ENCODE results near the gene RTL5. TPM values are rescaled to one million over a fixed set of nuclear protein-coding genes. Genes with fewer than 3 reads are reported as not detected.
A peak's percentile ranks its signal among the peaks of the same experiment; 100 is the strongest.

Gene RTL5
- total RNA-seq, 1 donor from 2014 or later, result 3.1 TPM

GRCh38 chrX:72130156-72130761 lies 1.5 kb downstream of the RTL5 start:
- Histone ChIP-seq H3K9ac (ENCODE audit: low read depth in 1 of 3, low read length in 3 of 3) (no peak overlapping the region), H3K9me3 (ENCODE audit: control insufficient read depth in 3 of 3, low read length in 3 of 3) (no peaks in the 10 kb centered on the region), H3K27me3 (ENCODE audit: control insufficient read depth in 3 of 3, insufficient read depth in 3 of 3, low read length in 3 of 3) (peaks cover 0 to 17% (median 4%) of the 10 kb centered on the region in 3 donors), H3K4me1 (ENCODE audit: control insufficient read depth in 3 of 3, insufficient read depth in 3 of 3, low read length in 3 of 3) (peaks cover 11 to 18% (median 17%) of the 10 kb centered on the region in 3 donors), H3K36me3 (ENCODE audit: control insufficient read depth in 3 of 3, insufficient read depth in 3 of 3, low read length in 3 of 3) (no peaks in the 10 kb centered on the region), H3K27ac (ENCODE audit: low read depth, low read length) (no peak overlapping the region), H3K4me3 (ENCODE audit: low read length in 3 of 3) (no peak overlapping the region)

DNA sequence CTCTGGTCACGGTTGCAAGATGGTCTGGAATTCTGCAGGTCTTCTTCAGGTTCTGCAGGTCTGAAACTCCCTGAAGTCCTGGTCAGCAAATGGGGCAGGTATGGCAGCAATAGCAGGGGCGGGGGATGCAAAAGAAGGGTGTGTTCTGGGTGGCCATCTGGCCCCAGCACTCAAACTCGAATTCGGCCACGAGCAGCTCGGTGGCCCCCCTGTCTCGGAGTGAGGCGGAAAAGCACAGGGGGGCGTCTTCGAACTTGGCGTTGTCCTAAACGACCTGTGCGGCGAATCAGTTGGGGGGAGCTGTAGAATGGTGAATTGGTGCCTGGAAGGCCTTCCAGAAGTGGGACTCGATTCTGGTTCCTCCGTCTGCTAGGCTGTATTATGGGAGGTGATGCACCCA lies 2.1 kb downstream of the RTL5 start:
- Histone ChIP-seq H3K4me1 (ENCODE audit: control insufficient read depth in 3 of 3, insufficient read depth in 3 of 3, low read length in 3 of 3) (peaks cover 14 to 22% (median 21%) of the 10 kb centered on the region in 3 donors), H3K27me3 (ENCODE audit: control insufficient read depth in 3 of 3, insufficient read depth in 3 of 3, low read length in 3 of 3) (peaks cover 0 to 17% (median 4%) of the 10 kb centered on the region in 3 donors), H3K36me3 (ENCODE audit: control insufficient read depth in 3 of 3, insufficient read depth in 3 of 3, low read length in 3 of 3) (no peaks in the 10 kb centered on the region)

GRCh38 chrX:72128881-72129280 lies 2.8 kb downstream of the RTL5 start:
- Histone ChIP-seq H3K27ac (ENCODE audit: low read depth, low read length) (no peak overlapping the region), H3K36me3 (ENCODE audit: control insufficient read depth in 3 of 3, insufficient read depth in 3 of 3, low read length in 3 of 3) (no peaks in the 10 kb centered on the region), H3K4me1 (ENCODE audit: control insufficient read depth in 3 of 3, insufficient read depth in 3 of 3, low read length in 3 of 3) (peaks cover 18 to 27% (median 26%) of the 10 kb centered on the region in 3 donors), H3K4me3 (ENCODE audit: low read length in 3 of 3) (no peak overlapping the region), H3K9me3 (ENCODE audit: control insufficient read depth in 3 of 3, low read length in 3 of 3) (no peaks in the 10 kb centered on the region), H3K9ac (ENCODE audit: low read depth in 1 of 3, low read length in 3 of 3) (no peak overlapping the region), H3K27me3 (ENCODE audit: control insufficient read depth in 3 of 3, insufficient read depth in 3 of 3, low read length in 3 of 3) (peaks cover 0 to 20% (median 4%) of the 10 kb centered on the region in 3 donors)

More for the DNA sequence above, 2.1 kb downstream of the RTL5 start:
- H3K4me3 ChIP-seq (ENCODE audit: low read length in 3 of 3), result no peak overlapping the region
- H3K27ac ChIP-seq (ENCODE audit: low read depth, low read length), result no peak overlapping the region
- no peaks in the 10 kb centered on the region for H3K9me3 ChIP-seq (ENCODE audit: control insufficient read depth in 3 of 3, low read length in 3 of 3)
- H3K9ac ChIP-seq (ENCODE audit: low read depth in 1 of 3, low read length in 3 of 3), result no peak overlapping the region

DNA sequence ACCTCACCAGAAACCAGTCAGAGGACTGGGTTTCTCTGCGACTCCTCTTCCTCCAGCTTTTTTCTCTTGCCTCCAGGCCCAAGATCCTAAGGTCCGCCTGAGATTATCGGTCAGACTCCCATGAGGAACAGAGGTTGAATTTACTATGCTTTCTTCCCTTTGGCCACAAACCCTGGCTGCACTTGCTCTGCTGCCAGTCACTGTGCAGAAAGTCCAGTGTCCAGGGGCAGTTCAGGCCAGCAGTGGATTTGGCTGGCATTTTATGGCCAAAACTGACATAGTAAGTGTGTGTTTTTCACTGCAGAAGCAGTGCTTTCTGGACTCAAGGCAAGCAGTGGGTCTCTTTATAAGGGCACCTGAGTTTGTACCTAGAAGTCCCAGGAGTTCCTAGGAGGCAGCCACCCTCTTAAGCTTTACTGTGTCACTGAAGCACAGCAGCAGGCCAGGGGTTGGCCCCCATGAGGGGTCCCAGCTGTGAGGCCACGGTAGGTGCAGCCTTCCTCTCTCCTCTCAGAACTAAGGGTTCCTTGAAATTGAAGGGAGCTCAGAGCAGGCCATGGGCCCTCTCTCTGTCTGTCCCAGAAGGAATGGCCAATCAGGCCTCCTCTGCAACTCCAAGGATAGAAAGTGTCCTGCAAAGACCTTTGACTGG lies 3.4 kb downstream of the RTL5 start:
- H3K4me1 ChIP-seq (ENCODE audit: control insufficient read depth in 3 of 3, insufficient read depth in 3 of 3, low read length in 3 of 3), result peaks cover 23 to 32% (median 28%) of the 10 kb centered on the region in 3 donors

GRCh38 chrX:72127332-72127731 lies 4.4 kb downstream of the RTL5 start:
- Histone ChIP-seq H3K4me1 (ENCODE audit: control insufficient read depth in 3 of 3, insufficient read depth in 3 of 3, low read length in 3 of 3) (peaks cover 31 to 38% (median 36%) of the 10 kb centered on the region in 3 donors), H3K9ac (ENCODE audit: low read depth in 1 of 3, low read length in 3 of 3) (no peak overlapping the region), H3K4me3 (ENCODE audit: low read length in 3 of 3) (no peak overlapping the region), H3K36me3 (ENCODE audit: control insufficient read depth in 3 of 3, insufficient read depth in 3 of 3, low read length in 3 of 3) (no peaks in the 10 kb centered on the region), H3K27me3 (ENCODE audit: control insufficient read depth in 3 of 3, insufficient read depth in 3 of 3, low read length in 3 of 3) (peaks cover 0 to 14% (median 0%) of the 10 kb centered on the region in 3 donors), H3K27ac (ENCODE audit: low read depth, low read length) (no peak overlapping the region), H3K9me3 (ENCODE audit: control insufficient read depth in 3 of 3, low read length in 3 of 3) (no peaks in the 10 kb centered on the region)

More for the DNA sequence above, 3.4 kb downstream of the RTL5 start:
- H3K9me3 ChIP-seq (ENCODE audit: control insufficient read depth in 3 of 3, low read length in 3 of 3), result no peaks in the 10 kb centered on the region
- peaks cover 0 to 20% (median 4%) of the 10 kb centered on the region in 3 donors for H3K27me3 ChIP-seq (ENCODE audit: control insufficient read depth in 3 of 3, insufficient read depth in 3 of 3, low read length in 3 of 3)
- H3K36me3 ChIP-seq (ENCODE audit: control insufficient read depth in 3 of 3, insufficient read depth in 3 of 3, low read length in 3 of 3), result no peaks in the 10 kb centered on the region
- no peak overlapping the region for H3K9ac ChIP-seq (ENCODE audit: low read depth in 1 of 3, low read length in 3 of 3)
- no peak overlapping the region for H3K27ac ChIP-seq (ENCODE audit: low read depth, low read length)
- no peak overlapping the region for H3K4me3 ChIP-seq (ENCODE audit: low read length in 3 of 3)

DNA sequence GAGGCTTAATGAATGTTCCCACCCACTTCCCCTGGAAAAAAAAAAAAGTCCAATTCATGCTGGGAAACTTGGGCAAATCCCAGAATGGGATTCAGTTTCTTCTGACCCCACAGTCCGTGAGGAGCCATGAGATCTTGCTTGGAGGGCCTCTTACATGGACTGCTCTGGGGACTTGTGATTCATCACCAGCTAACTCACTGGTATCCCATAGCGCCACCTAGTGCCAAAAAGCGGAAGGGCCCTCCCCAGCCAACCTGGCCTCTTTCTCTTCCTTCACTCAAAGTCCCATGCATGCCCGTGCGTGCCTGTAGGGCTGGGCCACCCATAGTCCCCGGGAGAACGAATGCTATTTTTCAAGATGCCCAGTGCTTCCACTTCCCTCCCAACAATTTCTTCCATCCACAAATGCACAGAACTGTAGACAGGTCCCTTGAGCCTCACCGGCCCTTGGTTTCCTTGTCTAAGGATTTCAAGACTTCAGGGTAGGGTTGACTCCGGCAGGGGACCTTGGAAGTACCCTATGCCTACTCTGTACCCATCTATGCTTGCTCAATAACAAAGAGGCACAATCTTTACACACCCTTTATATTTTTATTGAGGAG lies 5.1 kb downstream of the RTL5 start:
- H3K27me3 ChIP-seq (ENCODE audit: control insufficient read depth in 3 of 3, insufficient read depth in 3 of 3, low read length in 3 of 3), result peaks cover 0 to 9% (median 0%) of the 10 kb centered on the region in 3 donors
- H3K9me3 ChIP-seq (ENCODE audit: control insufficient read depth in 3 of 3, low read length in 3 of 3), result no peaks in the 10 kb centered on the region
- peaks cover 31 to 36% (median 35%) of the 10 kb centered on the region in 3 donors for H3K4me1 ChIP-seq (ENCODE audit: control insufficient read depth in 3 of 3, insufficient read depth in 3 of 3, low read length in 3 of 3)
- H3K4me3 ChIP-seq (ENCODE audit: low read length in 3 of 3), result no peak overlapping the region
- H3K9ac ChIP-seq (ENCODE audit: low read depth in 1 of 3, low read length in 3 of 3), result no peak overlapping the region
- H3K27ac ChIP-seq (ENCODE audit: low read depth, low read length), result no peak overlapping the region
- no peaks in the 10 kb centered on the region for H3K36me3 ChIP-seq (ENCODE audit: control insufficient read depth in 3 of 3, insufficient read depth in 3 of 3, low read length in 3 of 3)

DNA sequence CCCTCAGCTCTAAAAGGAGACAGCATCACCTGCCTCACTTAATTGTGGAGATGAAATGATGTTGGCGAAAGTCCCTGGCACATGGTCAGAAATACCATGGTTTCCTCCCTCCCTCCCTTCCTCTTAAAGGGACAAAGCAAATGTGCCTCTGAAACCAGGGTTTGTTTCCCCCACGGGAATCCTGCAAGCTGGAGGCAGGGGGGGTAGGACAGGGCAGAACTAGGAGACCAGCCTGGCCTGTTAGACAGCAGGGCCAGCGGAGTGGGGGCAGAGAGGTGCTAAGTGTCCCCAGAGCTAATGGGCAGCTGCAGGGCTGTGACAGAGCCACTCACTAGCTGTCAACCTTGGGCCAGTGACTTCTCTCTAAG lies 5.7 kb downstream of the RTL5 start:
- Histone ChIP-seq H3K4me1 (ENCODE audit: control insufficient read depth in 3 of 3, insufficient read depth in 3 of 3, low read length in 3 of 3) (peaks cover 34 to 37% (median 35%) of the 10 kb centered on the region in 3 donors), H3K9me3 (ENCODE audit: control insufficient read depth in 3 of 3, low read length in 3 of 3) (no peaks in the 10 kb centered on the region), H3K27ac (ENCODE audit: low read depth, low read length) (peak overlapping the region; percentile 66), H3K36me3 (ENCODE audit: control insufficient read depth in 3 of 3, insufficient read depth in 3 of 3, low read length in 3 of 3) (no peaks in the 10 kb centered on the region), H3K4me3 (ENCODE audit: low read length in 3 of 3) (no peak overlapping the region), H3K27me3 (ENCODE audit: control insufficient read depth in 3 of 3, insufficient read depth in 3 of 3, low read length in 3 of 3) (peaks cover 0 to 9% (median 0%) of the 10 kb centered on the region in 3 donors), H3K9ac (ENCODE audit: low read depth in 1 of 3, low read length in 3 of 3) (no peak overlapping the region)

GRCh38 chrX:72125331-72126047 lies 6.2 kb downstream of the RTL5 start:
- H3K27ac ChIP-seq (ENCODE audit: low read depth, low read length), result peak overlapping the region; percentile 66
- H3K27me3 ChIP-seq (ENCODE audit: control insufficient read depth in 3 of 3, insufficient read depth in 3 of 3, low read length in 3 of 3), result peaks cover 0 to 9% (median 0%) of the 10 kb centered on the region in 3 donors
- no peak overlapping the region for H3K4me3 ChIP-seq (ENCODE audit: low read length in 3 of 3)
- no peaks in the 10 kb centered on the region for H3K36me3 ChIP-seq (ENCODE audit: control insufficient read depth in 3 of 3, insufficient read depth in 3 of 3, low read length in 3 of 3)
- H3K9ac ChIP-seq (ENCODE audit: low read depth in 1 of 3, low read length in 3 of 3), result no peak overlapping the region
- peaks cover 36 to 39% (median 38%) of the 10 kb centered on the region in 3 donors for H3K4me1 ChIP-seq (ENCODE audit: control insufficient read depth in 3 of 3, insufficient read depth in 3 of 3, low read length in 3 of 3)
- no peaks in the 10 kb centered on the region for H3K9me3 ChIP-seq (ENCODE audit: control insufficient read depth in 3 of 3, low read length in 3 of 3)

DNA sequence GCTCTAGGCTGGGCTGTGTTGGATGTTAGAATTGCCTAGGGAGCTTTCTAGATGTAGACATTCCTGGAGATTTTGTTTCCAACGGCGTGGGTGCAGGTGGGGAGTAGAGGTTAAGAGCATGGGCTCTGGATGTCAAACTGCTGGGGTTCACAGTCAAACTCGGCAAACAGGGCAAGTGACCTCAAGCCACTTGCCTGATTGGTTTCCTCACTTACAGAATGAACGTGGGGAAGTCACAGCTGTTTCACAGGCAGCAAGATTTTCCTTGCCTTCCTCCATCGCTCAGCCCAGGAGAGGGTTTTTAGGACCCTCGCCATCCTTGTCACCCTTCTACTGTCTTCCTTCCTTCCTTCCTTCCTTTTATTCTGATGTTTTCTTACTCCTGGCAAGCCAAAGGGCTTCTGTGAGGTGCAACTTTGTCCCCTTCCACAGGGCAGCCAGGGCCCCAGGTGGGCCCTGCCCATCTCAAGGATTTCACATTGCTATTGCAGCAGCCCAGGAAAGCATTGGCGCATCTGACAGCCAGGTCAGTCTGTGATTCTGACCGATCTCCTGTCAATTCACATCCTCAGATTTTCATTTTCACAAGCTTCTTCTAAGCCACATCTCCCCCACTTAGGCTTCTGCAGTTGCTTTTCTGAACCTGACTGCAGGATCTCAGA lies 7.0 kb downstream of the RTL5 start:
- Histone ChIP-seq H3K4me1 (ENCODE audit: control insufficient read depth in 3 of 3, insufficient read depth in 3 of 3, low read length in 3 of 3) (peaks cover 36 to 39% (median 38%) of the 10 kb centered on the region in 3 donors), H3K9me3 (ENCODE audit: control insufficient read depth in 3 of 3, low read length in 3 of 3) (no peaks in the 10 kb centered on the region), H3K36me3 (ENCODE audit: control insufficient read depth in 3 of 3, insufficient read depth in 3 of 3, low read length in 3 of 3) (no peaks in the 10 kb centered on the region), H3K27me3 (ENCODE audit: control insufficient read depth in 3 of 3, insufficient read depth in 3 of 3, low read length in 3 of 3) (peaks cover 0 to 9% (median 0%) of the 10 kb centered on the region in 3 donors), H3K27ac (ENCODE audit: low read depth, low read length) (peak overlapping the region; percentile 44), H3K9ac (ENCODE audit: low read depth in 1 of 3, low read length in 3 of 3) (no peak overlapping the region), H3K4me3 (ENCODE audit: low read length in 3 of 3) (no peak overlapping the region)

All from skeletal muscle tissue (tissue), 4 donors.